SK-N-SH treated with all-trans-retinoic acid at 6 μM for 48 hours (cell line): ENCODE results near the gene OR4F15.

Source experiments
- ARNTL ChIP-seq: fragments of 450-650 bp; formaldehyde crosslinking; IDR thresholded peaks from 2 replicates; pipeline ENCODE4 v1.5.0; 2020; ENCODE audit warnings: low read depth, mild to moderate bottlenecking, moderate library complexity, borderline replicate concordance
- GLIS3 ChIP-seq: fragments of 250-450 bp; sonication (Bioruptor Pico); IDR thresholded peaks from 2 replicates; pipeline ENCODE4 v1.5.0; 2020; ENCODE audit warnings: mild to moderate bottlenecking, moderate library complexity
- OSR1 ChIP-seq: fragments of 250-450 bp; sonication (Bioruptor Pico); IDR thresholded peaks from 2 replicates; pipeline ENCODE4 v1.8.0; 2022; ENCODE audit warnings: moderate library complexity, mild to moderate bottlenecking, inconsistent platforms
- RARB ChIP-seq: fragments of 250-450 bp; sonication (Bioruptor Pico); IDR thresholded peaks from 2 replicates; pipeline ENCODE4 v1.8.0; 2021; ENCODE audit warnings: mild to moderate bottlenecking, moderate library complexity
- TOX ChIP-seq: fragments of 250-450 bp; sonication (Bioruptor Pico); IDR thresholded peaks from 2 replicates; pipeline ENCODE4 v1.8.0; 2021; ENCODE audit warnings: mild to moderate bottlenecking, moderate library complexity, borderline replicate concordance
- ZFP3 ChIP-seq: fragments of 250-450 bp; sonication (Bioruptor Pico); IDR thresholded peaks from 2 replicates; pipeline ENCODE4 v1.5.0; 2020; ENCODE audit warnings: mild to moderate bottlenecking, moderate library complexity
- ZNF70 ChIP-seq: fragments of 450-650 bp; formaldehyde crosslinking; IDR thresholded peaks from 2 replicates; pipeline ENCODE4 v1.5.0; 2020; ENCODE audit warnings: mild to moderate bottlenecking, moderate library complexity
- TF ChIP-seq, protein P1 (sequence below): fragments of 250-450 bp; sonication (Bioruptor Pico); IDR thresholded peaks from 2 replicates; pipeline ENCODE4 v1.5.0; 2020; ENCODE audit warnings: mild to moderate bottlenecking, moderate library complexity
- TF ChIP-seq, protein P2 (sequence below): fragments of 250-450 bp; sonication (Bioruptor Pico); IDR thresholded peaks from 2 replicates; pipeline ENCODE4 v1.5.1; 2020; ENCODE audit warnings: low read depth, mild to moderate bottlenecking, moderate library complexity
- TF ChIP-seq, protein P3 (sequence below): fragments of 250-450 bp; sonication (Bioruptor Pico); IDR thresholded peaks from 2 replicates; pipeline ENCODE4 v1.8.0; 2020; ENCODE audit warnings: mild to moderate bottlenecking, moderate library complexity, borderline replicate concordance

DNA sequence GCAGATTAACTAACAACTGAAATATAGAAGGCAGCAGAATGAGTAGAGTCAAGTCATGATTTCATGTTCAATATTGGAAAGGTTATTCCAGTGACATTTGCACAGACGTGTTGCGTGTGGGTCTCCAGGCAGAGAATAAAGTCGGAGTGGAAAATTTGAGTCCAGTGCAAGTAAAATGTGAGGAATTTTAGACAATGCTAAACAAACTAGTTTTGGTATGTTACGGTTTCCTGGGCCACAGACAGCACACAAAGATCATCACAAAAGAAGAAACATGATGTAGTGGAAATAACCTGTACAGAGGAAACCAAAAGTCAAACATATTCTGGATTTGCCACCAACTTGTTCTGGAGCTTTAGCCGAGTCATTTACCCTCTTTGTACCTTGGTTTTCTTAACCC, 8.3 kb upstream of the OR4F15 start:
- TF ChIP-seq, protein P1, sequence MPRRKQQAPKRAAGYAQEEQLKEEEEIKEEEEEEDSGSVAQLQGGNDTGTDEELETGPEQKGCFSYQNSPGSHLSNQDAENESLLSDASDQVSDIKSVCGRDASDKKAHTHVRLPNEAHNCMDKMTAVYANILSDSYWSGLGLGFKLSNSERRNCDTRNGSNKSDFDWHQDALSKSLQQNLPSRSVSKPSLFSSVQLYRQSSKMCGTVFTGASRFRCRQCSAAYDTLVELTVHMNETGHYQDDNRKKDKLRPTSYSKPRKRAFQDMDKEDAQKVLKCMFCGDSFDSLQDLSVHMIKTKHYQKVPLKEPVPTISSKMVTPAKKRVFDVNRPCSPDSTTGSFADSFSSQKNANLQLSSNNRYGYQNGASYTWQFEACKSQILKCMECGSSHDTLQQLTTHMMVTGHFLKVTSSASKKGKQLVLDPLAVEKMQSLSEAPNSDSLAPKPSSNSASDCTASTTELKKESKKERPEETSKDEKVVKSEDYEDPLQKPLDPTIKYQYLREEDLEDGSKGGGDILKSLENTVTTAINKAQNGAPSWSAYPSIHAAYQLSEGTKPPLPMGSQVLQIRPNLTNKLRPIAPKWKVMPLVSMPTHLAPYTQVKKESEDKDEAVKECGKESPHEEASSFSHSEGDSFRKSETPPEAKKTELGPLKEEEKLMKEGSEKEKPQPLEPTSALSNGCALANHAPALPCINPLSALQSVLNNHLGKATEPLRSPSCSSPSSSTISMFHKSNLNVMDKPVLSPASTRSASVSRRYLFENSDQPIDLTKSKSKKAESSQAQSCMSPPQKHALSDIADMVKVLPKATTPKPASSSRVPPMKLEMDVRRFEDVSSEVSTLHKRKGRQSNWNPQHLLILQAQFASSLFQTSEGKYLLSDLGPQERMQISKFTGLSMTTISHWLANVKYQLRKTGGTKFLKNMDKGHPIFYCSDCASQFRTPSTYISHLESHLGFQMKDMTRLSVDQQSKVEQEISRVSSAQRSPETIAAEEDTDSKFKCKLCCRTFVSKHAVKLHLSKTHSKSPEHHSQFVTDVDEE (CRISPR knock-in tag) = no peak
- TF ChIP-seq TOX (CRISPR knock-in tag) (no peak), ZFP3 (no peak), GLIS3 (CRISPR knock-in tag) (no peak), OSR1 (no peak), RARB (CRISPR knock-in tag) (no peak), ZNF70 (no peak), ARNTL (CRISPR knock-in tag) (no peak)
- TF ChIP-seq, protein P2, sequence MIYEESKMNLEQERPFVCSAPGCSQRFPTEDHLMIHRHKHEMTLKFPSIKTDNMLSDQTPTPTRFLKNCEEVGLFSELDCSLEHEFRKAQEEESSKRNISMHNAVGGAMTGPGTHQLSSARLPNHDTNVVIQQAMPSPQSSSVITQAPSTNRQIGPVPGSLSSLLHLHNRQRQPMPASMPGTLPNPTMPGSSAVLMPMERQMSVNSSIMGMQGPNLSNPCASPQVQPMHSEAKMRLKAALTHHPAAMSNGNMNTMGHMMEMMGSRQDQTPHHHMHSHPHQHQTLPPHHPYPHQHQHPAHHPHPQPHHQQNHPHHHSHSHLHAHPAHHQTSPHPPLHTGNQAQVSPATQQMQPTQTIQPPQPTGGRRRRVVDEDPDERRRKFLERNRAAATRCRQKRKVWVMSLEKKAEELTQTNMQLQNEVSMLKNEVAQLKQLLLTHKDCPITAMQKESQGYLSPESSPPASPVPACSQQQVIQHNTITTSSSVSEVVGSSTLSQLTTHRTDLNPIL (CRISPR knock-in tag) = no peak
- TF ChIP-seq, protein P3, sequence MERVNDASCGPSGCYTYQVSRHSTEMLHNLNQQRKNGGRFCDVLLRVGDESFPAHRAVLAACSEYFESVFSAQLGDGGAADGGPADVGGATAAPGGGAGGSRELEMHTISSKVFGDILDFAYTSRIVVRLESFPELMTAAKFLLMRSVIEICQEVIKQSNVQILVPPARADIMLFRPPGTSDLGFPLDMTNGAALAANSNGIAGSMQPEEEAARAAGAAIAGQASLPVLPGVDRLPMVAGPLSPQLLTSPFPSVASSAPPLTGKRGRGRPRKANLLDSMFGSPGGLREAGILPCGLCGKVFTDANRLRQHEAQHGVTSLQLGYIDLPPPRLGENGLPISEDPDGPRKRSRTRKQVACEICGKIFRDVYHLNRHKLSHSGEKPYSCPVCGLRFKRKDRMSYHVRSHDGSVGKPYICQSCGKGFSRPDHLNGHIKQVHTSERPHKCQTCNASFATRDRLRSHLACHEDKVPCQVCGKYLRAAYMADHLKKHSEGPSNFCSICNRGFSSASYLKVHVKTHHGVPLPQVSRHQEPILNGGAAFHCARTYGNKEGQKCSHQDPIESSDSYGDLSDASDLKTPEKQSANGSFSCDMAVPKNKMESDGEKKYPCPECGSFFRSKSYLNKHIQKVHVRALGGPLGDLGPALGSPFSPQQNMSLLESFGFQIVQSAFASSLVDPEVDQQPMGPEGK (CRISPR knock-in tag) = no peak
